PFSK-1 (cell line): ENCODE measurements around the gene IL1R2.

Source experiments
- FOXP2 ChIP-seq: optimal IDR thresholded peaks from 2 replicates; pipeline ENCODE3; 2011; ENCODE audit warnings: borderline replicate concordance, control low read depth, inconsistent platforms; ENCODE audit not compliant: insufficient read depth; ENCODE audit errors: extremely low read length, extremely low read depth
- POLR2AphosphoS5 ChIP-seq: IDR thresholded peaks from 2 replicates; pipeline ENCODE4 v1.6.1; 2012; ENCODE audit warnings: low read depth, mild to moderate bottlenecking, control low read depth, low read length, moderate library complexity
- SIN3A ChIP-seq: IDR thresholded peaks from 2 replicates; pipeline ENCODE4 v1.6.1; 2012; ENCODE audit warnings: mild to moderate bottlenecking, low read length, moderate library complexity, borderline replicate concordance; ENCODE audit not compliant: insufficient read depth
- TAF1 ChIP-seq: IDR thresholded peaks from 2 replicates; pipeline ENCODE4 v1.6.1; 2012; ENCODE audit warnings: low read length, control low read depth, borderline replicate concordance; ENCODE audit not compliant: insufficient read depth
- TF ChIP-seq, protein P1 (sequence below), 2 experiments: IDR thresholded peaks; 2 replicates each; pipeline versions ENCODE4 v1.6.1 to v1.8.0; 2011 to 2012; ENCODE audit warnings: low read depth in 2 of 2, low read length in 2 of 2, control low read depth in 1 of 2, inconsistent platforms in 1 of 2, mild to moderate bottlenecking in 1 of 2, moderate library complexity in 1 of 2; ENCODE audit not compliant: insufficient read depth in 1 of 2

- TF ChIP-seq, protein P1, sequence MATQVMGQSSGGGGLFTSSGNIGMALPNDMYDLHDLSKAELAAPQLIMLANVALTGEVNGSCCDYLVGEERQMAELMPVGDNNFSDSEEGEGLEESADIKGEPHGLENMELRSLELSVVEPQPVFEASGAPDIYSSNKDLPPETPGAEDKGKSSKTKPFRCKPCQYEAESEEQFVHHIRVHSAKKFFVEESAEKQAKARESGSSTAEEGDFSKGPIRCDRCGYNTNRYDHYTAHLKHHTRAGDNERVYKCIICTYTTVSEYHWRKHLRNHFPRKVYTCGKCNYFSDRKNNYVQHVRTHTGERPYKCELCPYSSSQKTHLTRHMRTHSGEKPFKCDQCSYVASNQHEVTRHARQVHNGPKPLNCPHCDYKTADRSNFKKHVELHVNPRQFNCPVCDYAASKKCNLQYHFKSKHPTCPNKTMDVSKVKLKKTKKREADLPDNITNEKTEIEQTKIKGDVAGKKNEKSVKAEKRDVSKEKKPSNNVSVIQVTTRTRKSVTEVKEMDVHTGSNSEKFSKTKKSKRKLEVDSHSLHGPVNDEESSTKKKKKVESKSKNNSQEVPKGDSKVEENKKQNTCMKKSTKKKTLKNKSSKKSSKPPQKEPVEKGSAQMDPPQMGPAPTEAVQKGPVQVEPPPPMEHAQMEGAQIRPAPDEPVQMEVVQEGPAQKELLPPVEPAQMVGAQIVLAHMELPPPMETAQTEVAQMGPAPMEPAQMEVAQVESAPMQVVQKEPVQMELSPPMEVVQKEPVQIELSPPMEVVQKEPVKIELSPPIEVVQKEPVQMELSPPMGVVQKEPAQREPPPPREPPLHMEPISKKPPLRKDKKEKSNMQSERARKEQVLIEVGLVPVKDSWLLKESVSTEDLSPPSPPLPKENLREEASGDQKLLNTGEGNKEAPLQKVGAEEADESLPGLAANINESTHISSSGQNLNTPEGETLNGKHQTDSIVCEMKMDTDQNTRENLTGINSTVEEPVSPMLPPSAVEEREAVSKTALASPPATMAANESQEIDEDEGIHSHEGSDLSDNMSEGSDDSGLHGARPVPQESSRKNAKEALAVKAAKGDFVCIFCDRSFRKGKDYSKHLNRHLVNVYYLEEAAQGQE (IDR thresholded peaks at IDR 0.05; ENCODE audit: insufficient read depth in 1 of 2, low read depth in 2 of 2, low read length in 2 of 2): no peak
- TF ChIP-seq POLR2AphosphoS5 (no peak), TAF1 (no peak), SIN3A (no peak), FOXP2 (no peak)
Observed at GRCh38 chr2:101956465-101957438, 35.0 kb upstream of the IL1R2 start.
